ACHN (cell line): Measurements from ENCODE around the gene OR2L3.
"Not testable (repeated sequence)": the region's sequence is repeated elsewhere in the genome, so short reads cannot be mapped to it uniquely, and the experiment has no call there.

Experiments used
- DNase-seq: peaks from one replicate; pipeline ENCODE4 v3.0.0-alpha.2; 2015
- in situ Hi-C: cut with HindIII; loops from 2 replicates; pipeline ENCODE4 v1.10.0; 2017; ENCODE audit warnings: low sequenced_read_pairs, low pct_ligation_motif_present, low pct_unique_long_range_greater_than_20kb

OR2L3 gene

GRCh38 chr1:248046536-248046935, at the start of gene OR2L3:
Gene OR2L3, plus strand, starts transcription at chr1:248046836. Its CDS starts 13,846 bp downstream, at chr1:248060682.
- no peak for DNase-seq
- in situ Hi-C loops: no loop called here

- no peak for DNase-seq
- in situ Hi-C loops: no loop called here
These were observed 47.8 kb upstream of the OR2L3 start for GRCh38 chr1:247998811-247999210.

GRCh38 chr1:248000169-248000568, 46.5 kb upstream of the OR2L3 start:
- DNase-seq: no peak
- in situ Hi-C loops: no loop called here

GRCh38 chr1:248007778-248008177, 38.9 kb upstream of the OR2L3 start:
- in situ Hi-C loops: no loop called here
- no peak for DNase-seq

GRCh38 chr1:248009681-248010080, 37.0 kb upstream of the OR2L3 start:
- no peak for DNase-seq
- in situ Hi-C loops: no loop called here

GRCh38 chr1:248013229-248013710, 33.4 kb upstream of the OR2L3 start, which contains the start of gene OR2L5:
Gene OR2L5, plus strand, starts transcription at chr1:248013660. Its CDS starts 8,288 bp downstream, at chr1:248021948.
- in situ Hi-C loops: no loop called here
- DNase-seq: no peak

- no peak for DNase-seq
- in situ Hi-C loops: no loop called here
These were observed 30.8 kb upstream of the OR2L3 start for GRCh38 chr1:248015803-248016202.

- in situ Hi-C loops: no loop called here
- no peak for DNase-seq
These were observed 16.9 kb upstream of the OR2L3 start, which contains the start of gene OR2L2 for GRCh38 chr1:248029770-248030169. Gene OR2L2, plus strand, starts transcription at chr1:248030070. Its CDS starts 8,198 bp downstream, at chr1:248038268.

- in situ Hi-C loops: no loop called here
- no peak for DNase-seq
These were observed 1.4 kb upstream of the OR2L3 start for GRCh38 chr1:248045209-248045608.

- in situ Hi-C loops: no loop called here
These were observed 372 bp downstream of the OR2L3 start for GRCh38 chr1:248047008-248047407.

GRCh38 chr1:248054671-248055070, 8.0 kb downstream of the OR2L3 start:
- no peak for DNase-seq
- in situ Hi-C loops: no loop called here

More at GRCh38 chr1:248047008-248047407, 372 bp downstream of the OR2L3 start:
- DNase-seq: no peak

- in situ Hi-C loops: no loop called here
These were observed 8.6 kb downstream of the OR2L3 start for GRCh38 chr1:248055261-248055660.

GRCh38 chr1:248065071-248065470, 18.4 kb downstream of the OR2L3 start:
- in situ Hi-C loops: no loop called here
- no peak for DNase-seq

More at GRCh38 chr1:248055261-248055660, 8.6 kb downstream of the OR2L3 start:
- no peak for DNase-seq

GRCh38 chr1:248065604-248066003, 19.0 kb downstream of the OR2L3 start:
- in situ Hi-C loops: no loop called here

GRCh38 chr1:248083864-248084263, 37.2 kb downstream of the OR2L3 start:
- DNase-seq, in situ Hi-C loops: not testable (repeated sequence)

More at GRCh38 chr1:248065604-248066003, 19.0 kb downstream of the OR2L3 start:
- DNase-seq: no peak

- in situ Hi-C loops: no loop called here
- DNase-seq: no peak
These were observed 48.2 kb downstream of the OR2L3 start, which contains the start of gene OR2L13 for GRCh38 chr1:248094884-248095283. Gene OR2L13, plus strand, starts transcription at chr1:248095184. Its CDS starts 4,192 bp downstream, at chr1:248099376.

GRCh38 chr1:248098529-248098928, 51.9 kb downstream of the OR2L3 start:
- in situ Hi-C loops: no loop called here
- no peak for DNase-seq

- in situ Hi-C loops: no loop called here
- DNase-seq: no peak
These were observed 56.2 kb downstream of the OR2L3 start for GRCh38 chr1:248102847-248103246.

- in situ Hi-C loops: no loop called here
- DNase-seq: peak; percentile 5
These were observed 64.5 kb downstream of the OR2L3 start for GRCh38 chr1:248111157-248111556.
